Activated naive CD8-positive, alpha-beta T cell treated with anti-CD3 and anti-CD28 coated beads, Interleukin-2, amount 50 U/mL, for 16 hours (primary cell): Measurements from ENCODE around the gene FAM110A.
"Not testable (repeated sequence)": the region's sequence is repeated elsewhere in the genome, so short reads cannot be mapped to it uniquely, and the experiment has no call there.

Source experiments
- DNase-seq: peaks from one replicate; pipeline ENCODE4 v3.0.0-alpha.2; 2020; ENCODE audit warnings: low read depth, low spot score

FAM110A gene

GRCh38 chr20:873875-874607, 40.5 kb downstream of the FAM110A start:
- DNase-seq, result no peak

GRCh38 chr20:875115-875514, 41.6 kb downstream of the FAM110A start:
- DNase-seq, result no peak

GRCh38 chr20:877814-878213, 44.3 kb downstream of the FAM110A start:
- DNase-seq, result no peak

DNA sequence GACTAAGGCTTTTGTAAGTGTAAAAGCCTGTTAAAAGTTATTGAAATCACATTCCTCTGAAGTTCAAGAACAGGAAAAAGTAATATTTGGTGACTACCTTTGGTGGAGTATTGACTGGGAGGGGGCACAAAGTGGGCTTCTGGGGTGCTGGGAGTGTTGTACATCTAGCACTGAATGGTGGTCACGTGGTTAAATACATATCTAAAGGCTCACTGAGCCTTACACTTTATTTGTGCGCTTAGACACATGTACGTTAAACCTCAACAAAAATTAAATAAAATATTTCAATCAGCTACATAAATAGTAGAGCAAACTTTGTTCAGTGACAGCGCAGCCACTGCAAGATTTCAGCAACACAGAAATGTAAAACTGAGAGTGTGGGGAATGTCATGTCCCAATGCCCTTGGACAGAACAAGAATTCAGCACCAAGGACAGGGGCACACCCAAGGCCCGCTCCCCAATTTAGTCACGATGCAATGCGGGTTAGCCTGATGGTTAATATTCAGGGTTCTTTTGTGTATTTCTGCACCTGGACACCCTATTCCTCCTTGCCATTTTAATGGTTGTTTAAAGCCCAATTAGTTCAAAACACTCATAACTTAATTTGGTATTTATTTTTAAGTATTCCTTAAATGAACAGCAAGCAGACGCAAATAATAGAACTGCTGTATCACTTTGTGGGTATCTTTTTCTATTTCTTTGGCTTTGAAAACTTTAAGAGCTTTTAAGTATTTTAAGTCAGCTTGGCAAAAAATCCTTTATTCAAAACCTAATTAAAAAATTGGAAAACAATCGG, 45.2 kb downstream of the FAM110A start:
- DNase-seq, result no peak

- DNase-seq, result no peak
Observed at GRCh38 chr20:879626-880025, 46.1 kb downstream of the FAM110A start.

DNA sequence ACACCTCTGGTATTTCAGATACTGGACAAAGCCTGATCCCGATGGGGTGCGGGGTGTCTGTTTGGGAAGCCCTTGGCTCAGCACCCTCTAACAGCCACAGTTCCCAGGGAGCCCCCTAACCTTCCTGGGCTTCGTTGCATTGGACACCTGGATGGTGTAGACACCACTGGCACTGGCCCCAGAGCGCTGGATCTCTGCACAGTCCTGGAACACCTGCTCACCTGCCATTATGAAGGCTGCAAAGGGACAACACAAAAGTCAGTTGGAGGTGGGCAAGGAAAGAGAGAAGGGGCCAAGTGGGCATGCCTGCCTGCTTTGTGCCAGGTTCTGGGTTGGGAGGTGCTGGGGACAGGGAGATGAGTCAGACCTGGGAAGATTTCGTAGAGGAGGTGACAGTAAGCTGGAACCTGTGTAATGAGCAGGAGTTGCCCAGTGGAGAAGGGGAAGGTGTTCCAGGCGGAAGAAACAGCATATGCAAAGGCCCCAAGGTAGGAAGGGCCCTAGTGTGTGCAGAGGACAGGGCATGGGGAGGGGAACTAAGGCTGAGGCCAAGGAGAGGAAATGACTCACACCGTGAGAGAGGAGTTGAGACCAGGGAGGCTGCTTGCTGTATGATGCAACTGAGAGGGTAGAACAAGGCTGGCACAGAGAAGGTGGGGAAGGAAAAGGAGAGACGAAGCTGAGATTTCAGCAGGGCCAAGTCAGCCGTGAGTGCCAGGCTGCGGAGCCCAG, 47.7 kb downstream of the FAM110A start:
- no peak for DNase-seq

- no peak for DNase-seq
Observed at GRCh38 chr20:881783-882144, 48.2 kb downstream of the FAM110A start.

- DNase-seq, result no peak
Observed at GRCh38 chr20:884983-885952, 51.8 kb downstream of the FAM110A start.

DNA sequence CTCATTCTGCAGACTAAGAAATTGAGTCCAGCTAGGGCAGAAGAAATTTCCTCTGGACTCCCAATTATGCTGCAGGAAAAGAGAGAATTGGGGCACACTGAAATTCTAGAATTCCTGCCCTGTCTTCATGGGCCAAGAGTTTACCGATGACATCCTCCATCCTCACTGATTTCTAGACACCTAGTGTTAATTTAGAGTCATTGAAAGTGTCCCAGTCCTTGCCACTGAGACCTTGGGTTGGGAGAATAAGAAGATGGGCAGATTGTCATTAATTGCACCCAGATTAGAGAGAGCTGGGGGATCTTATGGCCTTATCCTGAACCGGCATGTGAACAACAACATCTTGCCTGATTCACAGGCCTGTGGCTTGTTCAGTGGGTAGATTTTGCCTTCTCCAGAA, 53.6 kb downstream of the FAM110A start:
- DNase-seq, result no peak

- no peak for DNase-seq
Observed at GRCh38 chr20:888057-888456, 54.5 kb downstream of the FAM110A start.

- DNase-seq, result no peak
Observed at GRCh38 chr20:889106-889505, 55.6 kb downstream of the FAM110A start.

- no peak for DNase-seq
Observed at GRCh38 chr20:889932-890463, 56.5 kb downstream of the FAM110A start.

- DNase-seq, result no peak
Observed at GRCh38 chr20:890666-891057, 57.1 kb downstream of the FAM110A start.

- DNase-seq, result no peak
Observed at GRCh38 chr20:891058-891705, 57.7 kb downstream of the FAM110A start.

DNA sequence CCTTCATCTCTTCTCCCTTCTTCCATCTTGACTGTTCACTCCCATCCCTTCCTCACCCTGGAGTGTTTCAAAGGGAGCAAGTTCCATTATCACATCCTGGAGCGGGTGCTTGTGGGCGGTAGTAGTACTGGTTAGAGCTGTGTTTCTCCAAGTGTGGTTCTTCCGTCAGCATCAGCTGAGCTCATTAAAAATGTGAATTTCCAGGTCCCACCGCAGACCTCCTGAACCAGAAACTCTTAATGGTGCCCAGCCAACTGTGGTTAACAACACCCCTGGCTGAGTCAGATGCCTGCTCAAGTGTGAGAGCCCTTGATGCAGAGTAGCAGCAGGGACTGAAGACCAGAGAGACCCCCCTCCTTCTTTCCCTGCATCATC, 58.2 kb downstream of the FAM110A start:
- DNase-seq, result no peak

DNA sequence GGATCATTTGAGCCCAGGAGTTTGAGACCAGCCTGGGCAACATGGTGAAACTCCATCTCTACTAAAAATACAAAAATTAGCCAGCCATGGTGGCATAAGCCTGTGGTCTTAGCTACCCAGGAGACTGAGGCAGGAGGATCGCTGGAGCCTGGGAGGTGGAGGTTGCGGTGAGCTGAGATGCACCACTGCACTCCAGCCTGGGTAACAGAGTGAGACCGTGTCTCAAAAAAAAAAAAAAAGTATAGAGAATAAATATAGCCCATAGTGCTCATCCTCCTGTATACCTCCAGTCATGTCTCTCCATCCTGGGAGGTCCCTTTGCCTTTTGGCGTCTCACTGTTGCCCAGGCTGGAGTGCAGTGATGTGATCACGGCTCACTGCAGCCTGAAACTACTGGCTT, 58.9 kb downstream of the FAM110A start:
- DNase-seq, result not testable (repeated sequence)
